Stimulated activated CD4-positive, alpha-beta T cell treated with anti-CD3 and anti-CD28 coated beads, TNF-alpha, amount 100 ng/mL, for 4 hours (primary cell): ENCODE data around the gene SEMA5A.

Source experiments
- DNase-seq, 3 experiments: peaks; one replicate each; pipeline ENCODE4 v3.0.0-alpha.2; 2020; ENCODE audit warnings: low read depth in 3 of 3

Gene SEMA5A, protein sequence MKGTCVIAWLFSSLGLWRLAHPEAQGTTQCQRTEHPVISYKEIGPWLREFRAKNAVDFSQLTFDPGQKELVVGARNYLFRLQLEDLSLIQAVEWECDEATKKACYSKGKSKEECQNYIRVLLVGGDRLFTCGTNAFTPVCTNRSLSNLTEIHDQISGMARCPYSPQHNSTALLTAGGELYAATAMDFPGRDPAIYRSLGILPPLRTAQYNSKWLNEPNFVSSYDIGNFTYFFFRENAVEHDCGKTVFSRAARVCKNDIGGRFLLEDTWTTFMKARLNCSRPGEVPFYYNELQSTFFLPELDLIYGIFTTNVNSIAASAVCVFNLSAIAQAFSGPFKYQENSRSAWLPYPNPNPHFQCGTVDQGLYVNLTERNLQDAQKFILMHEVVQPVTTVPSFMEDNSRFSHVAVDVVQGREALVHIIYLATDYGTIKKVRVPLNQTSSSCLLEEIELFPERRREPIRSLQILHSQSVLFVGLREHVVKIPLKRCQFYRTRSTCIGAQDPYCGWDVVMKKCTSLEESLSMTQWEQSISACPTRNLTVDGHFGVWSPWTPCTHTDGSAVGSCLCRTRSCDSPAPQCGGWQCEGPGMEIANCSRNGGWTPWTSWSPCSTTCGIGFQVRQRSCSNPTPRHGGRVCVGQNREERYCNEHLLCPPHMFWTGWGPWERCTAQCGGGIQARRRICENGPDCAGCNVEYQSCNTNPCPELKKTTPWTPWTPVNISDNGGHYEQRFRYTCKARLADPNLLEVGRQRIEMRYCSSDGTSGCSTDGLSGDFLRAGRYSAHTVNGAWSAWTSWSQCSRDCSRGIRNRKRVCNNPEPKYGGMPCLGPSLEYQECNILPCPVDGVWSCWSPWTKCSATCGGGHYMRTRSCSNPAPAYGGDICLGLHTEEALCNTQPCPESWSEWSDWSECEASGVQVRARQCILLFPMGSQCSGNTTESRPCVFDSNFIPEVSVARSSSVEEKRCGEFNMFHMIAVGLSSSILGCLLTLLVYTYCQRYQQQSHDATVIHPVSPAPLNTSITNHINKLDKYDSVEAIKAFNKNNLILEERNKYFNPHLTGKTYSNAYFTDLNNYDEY

DNA sequence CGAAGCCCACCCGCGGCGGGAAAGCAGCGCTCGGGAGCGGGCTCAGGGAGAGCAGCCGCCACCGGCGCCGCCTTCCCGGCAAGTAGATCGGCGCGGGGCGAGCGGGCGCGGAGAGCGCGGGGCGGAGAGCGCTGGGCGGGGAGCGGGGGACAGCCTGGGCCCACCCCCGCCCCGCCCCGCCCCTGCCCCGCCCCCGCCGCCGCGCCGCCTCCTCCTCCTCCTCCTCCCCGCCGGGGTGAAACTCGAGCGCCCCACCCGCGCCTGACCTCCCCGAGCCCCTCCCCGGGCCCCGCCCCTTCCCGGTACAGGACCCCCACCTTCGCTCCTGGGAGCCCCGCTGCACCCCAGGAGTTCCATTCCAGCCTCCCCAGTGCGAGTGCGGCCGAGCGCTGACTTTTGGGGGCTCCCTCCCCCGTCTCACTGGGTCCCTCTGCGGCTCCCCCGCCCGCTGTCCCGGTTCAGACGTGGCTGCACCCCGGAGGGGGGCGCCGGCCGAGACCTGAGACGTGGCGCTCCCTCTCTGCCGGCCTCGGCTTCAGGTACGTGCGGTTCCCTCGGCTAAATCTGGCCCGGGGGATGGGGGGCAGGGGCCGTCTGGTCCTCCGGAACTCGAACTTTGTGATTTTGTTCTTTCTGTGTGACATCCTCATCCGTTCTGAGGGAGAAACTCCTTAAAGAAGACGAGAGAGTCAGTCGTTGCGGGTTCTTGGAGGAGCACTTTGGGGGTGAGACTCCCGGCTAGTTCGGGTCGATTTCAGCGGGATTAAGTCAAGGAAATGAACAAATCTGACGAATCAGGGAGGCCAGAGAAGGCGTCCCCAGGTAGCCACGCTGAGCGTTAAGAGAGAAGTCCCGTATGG is at the start of gene SEMA5A:
Gene SEMA5A, minus strand, starts transcription at position 84 of the 860 bp plus-strand sequence. CDS start 166,129 bp downstream, outside the sequence.
- peak in 1 of 3 experiments; percentile 2 for DNase-seq

DNA sequence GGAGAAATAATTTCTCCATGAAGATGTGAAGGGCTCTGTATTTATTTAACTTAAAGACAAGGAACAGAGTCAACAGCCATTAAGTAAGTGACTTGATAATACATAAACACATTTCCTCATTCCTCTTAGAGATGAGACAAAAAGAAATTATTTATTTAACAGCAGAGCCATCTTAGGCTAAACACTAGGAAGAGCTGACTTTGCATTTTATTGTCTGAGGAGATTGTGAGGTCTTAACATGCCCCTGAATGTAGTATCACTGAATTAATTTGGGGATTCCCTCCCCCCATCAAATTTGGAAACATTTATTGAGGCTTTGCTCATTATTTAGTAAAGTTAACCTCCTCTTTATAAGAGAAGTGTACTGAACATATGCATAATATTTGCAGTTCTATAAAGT is 49.0 kb upstream of the SEMA5A start:
- no peak for DNase-seq

DNA sequence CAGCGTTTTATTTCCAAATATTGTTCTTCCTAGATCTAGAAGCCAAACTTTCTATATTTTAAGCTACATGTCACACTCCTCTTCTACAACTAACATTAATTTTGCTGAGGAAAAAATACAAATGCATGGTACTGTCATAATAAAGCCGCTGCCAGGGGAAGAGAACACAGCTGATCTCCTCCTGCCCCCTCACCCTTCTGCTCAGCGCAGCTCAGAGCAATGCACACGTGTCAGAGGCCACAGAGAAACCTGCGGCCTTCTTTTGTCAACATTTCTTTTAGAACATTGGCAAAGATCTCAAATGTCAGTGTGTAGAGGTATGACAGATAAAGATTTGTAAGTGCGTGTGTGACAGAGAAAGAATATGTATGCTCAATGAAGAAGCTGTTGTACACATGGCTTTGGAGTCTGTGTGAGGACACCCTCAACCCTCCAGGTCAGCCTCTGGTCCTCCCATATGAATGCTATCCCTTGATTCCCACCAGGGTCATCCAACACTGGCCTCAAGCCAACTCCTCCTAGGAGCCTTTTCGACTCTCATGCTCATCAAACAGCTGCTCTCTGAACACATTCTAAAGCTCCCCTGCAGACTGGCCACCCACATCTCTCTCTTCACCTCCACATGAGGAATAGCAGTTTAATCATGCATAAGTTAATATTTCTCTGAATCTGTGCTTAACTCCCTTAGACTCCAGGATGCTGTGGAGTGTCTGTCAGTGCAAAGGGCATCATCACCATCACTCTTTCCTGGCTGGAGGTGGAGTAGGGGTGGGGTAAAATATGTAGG is 43.4 kb upstream of the SEMA5A start:
- DNase-seq, result no peak

GRCh38 chr5:9588254-9588653 is 42.4 kb upstream of the SEMA5A start:
- no peak for DNase-seq

GRCh38 chr5:9587135-9587534 is 41.3 kb upstream of the SEMA5A start:
- DNase-seq, result no peak

DNA sequence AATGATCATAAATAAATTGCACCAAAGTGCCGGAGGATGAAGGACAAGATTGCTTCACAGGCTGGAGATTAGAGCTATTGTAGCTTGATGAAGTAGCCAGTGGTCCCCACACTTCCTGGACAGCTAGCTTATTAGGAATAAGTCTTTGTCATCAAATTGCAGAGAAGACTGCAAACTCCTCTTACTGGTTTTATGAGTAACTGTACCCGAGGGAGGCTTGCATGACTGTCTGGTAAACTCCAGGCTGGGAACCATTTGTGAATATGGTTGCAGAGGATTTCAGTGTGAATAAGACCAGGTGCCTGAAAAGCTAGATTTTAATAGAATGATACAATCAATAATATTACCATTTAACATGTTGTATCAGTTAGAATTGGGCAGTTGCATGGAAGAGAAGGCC is 36.5 kb upstream of the SEMA5A start:
- no peak for DNase-seq

GRCh38 chr5:9573796-9574195 is 27.9 kb upstream of the SEMA5A start:
- DNase-seq, result no peak

DNA sequence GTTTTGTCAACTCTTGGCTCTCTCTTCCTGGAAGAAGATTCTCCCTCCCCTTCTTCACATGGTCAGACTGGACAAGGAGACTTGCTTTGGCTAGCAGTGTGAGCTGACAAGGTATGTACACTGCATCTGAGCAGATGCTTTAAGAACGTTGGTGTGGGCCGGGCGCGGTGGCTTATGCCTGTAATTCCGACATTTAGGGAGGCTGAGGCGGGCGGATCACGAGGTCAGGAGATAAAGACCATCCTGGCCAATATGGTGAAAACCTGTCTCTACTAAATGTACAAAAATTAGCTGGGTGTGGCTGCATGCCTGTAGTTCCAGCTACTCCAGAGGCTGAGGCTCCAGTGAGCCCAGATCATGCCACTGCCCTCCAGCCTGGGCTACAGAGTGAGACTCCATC is 26.4 kb upstream of the SEMA5A start:
- no peak for DNase-seq

- DNase-seq, result no peak
Observed at GRCh38 chr5:9570876-9571275, 25.0 kb upstream of the SEMA5A start.

DNA sequence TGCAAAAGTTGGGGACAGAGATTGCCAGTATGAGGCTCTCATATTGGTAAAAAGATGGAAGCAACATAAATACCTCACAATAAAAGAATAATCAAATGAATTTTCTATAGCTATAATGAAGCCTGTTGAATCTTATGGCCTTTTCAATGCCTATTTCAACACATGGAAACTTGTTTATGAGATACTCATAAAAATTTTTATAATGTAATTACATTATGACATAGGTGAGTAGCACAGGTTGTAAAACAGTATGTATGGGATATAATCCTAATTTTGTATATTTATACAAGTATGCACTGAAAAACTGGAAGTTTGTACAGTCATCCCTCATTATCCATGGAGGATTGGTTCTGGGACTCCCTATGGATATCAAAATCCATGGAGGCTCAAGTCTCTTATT is 21.2 kb upstream of the SEMA5A start:
- DNase-seq, result no peak

DNA sequence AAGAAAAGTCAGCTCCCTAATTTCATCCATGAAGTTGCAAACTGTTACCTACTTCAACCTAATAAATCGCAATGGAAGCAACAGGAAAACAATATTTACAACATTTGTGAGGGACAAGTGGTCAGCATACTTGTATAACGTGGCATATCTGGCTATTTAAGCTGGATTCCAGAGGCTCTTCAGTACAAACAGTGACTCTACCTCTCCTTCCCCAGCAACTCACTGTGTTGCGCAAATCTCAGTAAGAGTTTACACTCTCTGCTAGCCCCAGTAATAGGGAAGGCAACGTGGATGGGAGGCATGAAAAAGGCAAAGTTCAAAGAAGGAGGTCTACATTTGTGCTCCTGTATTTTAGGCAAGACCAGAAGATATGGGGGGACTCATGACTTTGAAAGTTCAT is 18.9 kb upstream of the SEMA5A start:
- DNase-seq, result no peak

DNA sequence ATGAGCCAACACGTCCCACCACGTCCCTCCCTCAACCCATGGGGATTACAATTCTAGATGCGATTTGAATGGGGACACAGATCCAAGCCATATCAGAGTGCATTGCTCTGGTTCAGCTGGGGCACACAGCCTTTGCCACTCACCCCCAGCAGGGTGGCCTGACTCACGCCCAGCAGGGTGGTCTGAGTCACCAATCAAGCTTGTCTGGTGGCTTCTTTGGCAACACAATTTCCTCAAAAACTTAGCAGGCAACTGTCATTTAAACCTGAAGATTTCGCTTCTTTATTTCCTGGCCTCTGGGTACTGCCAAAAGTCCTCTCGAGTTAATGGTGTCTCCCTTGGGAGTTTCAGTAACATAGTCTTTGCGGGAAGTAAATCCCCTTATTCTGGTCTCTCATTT is 16.3 kb upstream of the SEMA5A start:
- DNase-seq, result no peak

DNA sequence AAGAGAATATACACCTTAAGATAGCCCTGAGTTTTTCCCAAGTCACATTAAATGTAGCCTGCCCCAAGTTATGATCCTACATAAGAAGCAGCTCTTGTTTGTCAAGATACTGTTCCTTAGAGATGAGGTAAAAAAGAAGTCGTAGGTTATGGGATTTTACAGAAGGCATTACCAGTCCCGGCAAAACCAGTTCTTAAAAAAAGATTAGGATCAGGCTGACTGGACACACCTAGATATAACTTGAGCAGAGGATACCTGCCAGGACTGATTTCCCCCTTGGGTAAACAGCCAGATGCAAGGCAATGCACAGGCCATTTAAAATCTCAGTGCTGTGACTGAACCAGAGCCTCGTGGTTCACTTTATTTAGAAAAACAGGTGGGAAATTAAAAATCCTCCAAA is 14.1 kb upstream of the SEMA5A start:
- DNase-seq, result no peak

GRCh38 chr5:9558319-9558965 is 12.6 kb upstream of the SEMA5A start:
- DNase-seq, result no peak

GRCh38 chr5:9557696-9558095 is 11.8 kb upstream of the SEMA5A start:
- no peak for DNase-seq

- DNase-seq, result no peak
Observed at GRCh38 chr5:9555961-9556360, 10.1 kb upstream of the SEMA5A start.

- DNase-seq, result no peak
Observed at GRCh38 chr5:9554122-9554521, 8.2 kb upstream of the SEMA5A start.

DNA sequence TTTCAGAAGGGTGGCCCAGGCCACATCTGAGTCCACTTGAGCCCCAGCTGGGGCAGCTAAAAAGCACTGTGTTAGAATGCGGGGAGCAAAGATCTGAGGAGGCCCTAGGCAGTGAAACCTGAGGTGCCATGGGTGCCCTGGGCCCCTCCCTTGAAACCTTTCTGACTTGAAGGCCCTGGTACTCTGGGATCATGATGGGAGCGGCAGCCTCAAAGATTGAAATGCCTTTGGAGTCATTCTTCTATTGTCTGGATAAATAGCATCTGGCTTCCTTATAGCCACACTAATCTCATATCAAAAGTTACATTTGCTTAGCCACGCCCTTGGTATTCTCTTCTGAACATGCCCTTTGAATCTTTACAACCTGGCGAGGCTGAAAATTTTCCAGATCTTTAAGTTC is 7.7 kb upstream of the SEMA5A start:
- no peak for DNase-seq

- DNase-seq, result no peak
Observed at GRCh38 chr5:9551567-9552537, 6.0 kb upstream of the SEMA5A start.
